IMR-90 (cell line): ENCODE results near the gene ZSWIM8. TPM values are rescaled to one million over a fixed set of nuclear protein-coding genes. Genes with fewer than 3 reads are reported as not detected.

ENCODE experiments used
- ATAC-seq: fragments of 200-7000 bp; cut with Tn5 transposase; 2 replicates; pipeline ENCODE4 v1.9.1; 2020; ENCODE audit warnings: low read depth, mild to moderate bottlenecking, moderate library complexity
- BruUV-seq: library from RNA; stranded (reverse); fragments of 400-500 nt; replicated peaks from 2 replicates; lab custom pipeline; 2021; lab: Mats Ljungman, UMichigan
- CTCF ChIA-PET: fragments of 300-600 bp; formaldehyde crosslinking; extraction: SDS; loops from one replicate; lab custom pipeline; 2021; ENCODE audit warnings: antibody characterized with exemption; lab: Yijun Ruan, JAX
- POLR2A ChIA-PET: fragments of 300-600 bp; sonication (Branson Sonifier 250); formaldehyde crosslinking; loops from one replicate; lab custom pipeline; 2022; ENCODE audit warnings: antibody characterized with exemption; ENCODE audit not compliant: unreplicated experiment; lab: Charles Lee
- DNase-seq: peaks from one replicate; pipeline ENCODE4 v3.0.0; 2013
- H2AFZ ChIP-seq: replicated peaks from 2 replicates; pipeline ENCODE3; 2013; ENCODE audit warnings: low read length, mild to moderate bottlenecking; ENCODE audit not compliant: poor library complexity
- H2AK5ac ChIP-seq: 2 replicates; pipeline ENCODE4 v1.6.1; 2013; ENCODE audit warnings: low read depth, low read length, inconsistent platforms
- H2AK9ac ChIP-seq: replicated peaks from 2 replicates; pipeline ENCODE3; 2013; ENCODE audit warnings: mild to moderate bottlenecking, low read depth, low read length, moderate library complexity; ENCODE audit not compliant: poor library complexity
- H2BK120ac ChIP-seq: 2 replicates; pipeline ENCODE4 v1.6.1; 2013; ENCODE audit warnings: low read depth, low read length, inconsistent platforms
- H2BK15ac ChIP-seq: 3 replicates; pipeline ENCODE4 v1.6.1; 2013; ENCODE audit warnings: low read depth, low read length, inconsistent platforms
- H2BK20ac ChIP-seq: 2 replicates; pipeline ENCODE4 v1.6.1; 2013; ENCODE audit warnings: low read depth, mild to moderate bottlenecking, inconsistent platforms, low read length, moderate library complexity
- H2BK5ac ChIP-seq: 2 replicates; pipeline ENCODE4 v1.6.1; 2013; ENCODE audit warnings: mild to moderate bottlenecking, low read depth, low read length, inconsistent platforms; ENCODE audit not compliant: poor library complexity, severe bottlenecking
- H3K14ac ChIP-seq: replicated peaks from 2 replicates; pipeline ENCODE4 v1.6.1; 2013; ENCODE audit warnings: low read depth, low read length, inconsistent platforms
- H3K18ac ChIP-seq: 2 replicates; pipeline ENCODE4 v1.6.1; 2013; ENCODE audit warnings: low read depth, low read length, control low read depth
- H3K23ac ChIP-seq: 2 replicates; pipeline ENCODE4 v1.6.1; 2013; ENCODE audit warnings: low read depth, low read length, inconsistent platforms
- H3K27ac ChIP-seq: 2 replicates; pipeline ENCODE4 v1.5.1; 2013; ENCODE audit warnings: mild to moderate bottlenecking, control low read depth, low read length; ENCODE audit not compliant: insufficient read depth
- H3K27me3 ChIP-seq: 2 replicates; pipeline ENCODE4 v1.6.1; 2013; ENCODE audit warnings: low read length; ENCODE audit not compliant: control insufficient read depth, insufficient read depth
- H3K36me3 ChIP-seq: 2 replicates; pipeline ENCODE4 v1.6.1; 2013; ENCODE audit warnings: low read length, mixed read lengths; ENCODE audit not compliant: control insufficient read depth, insufficient read depth
- H3K4ac ChIP-seq: 2 replicates; pipeline ENCODE4 v1.6.1; 2013; ENCODE audit warnings: low read depth, low read length, inconsistent platforms
- H3K4me1 ChIP-seq: 2 replicates; pipeline ENCODE4 v1.6.1; 2013; ENCODE audit warnings: low read length, mixed read lengths; ENCODE audit not compliant: control insufficient read depth, insufficient read depth
- H3K4me2 ChIP-seq: 2 replicates; pipeline ENCODE4 v1.6.1; 2013; ENCODE audit warnings: low read depth, mild to moderate bottlenecking, control low read depth, low read length, moderate library complexity
- H3K4me3 ChIP-seq: 2 replicates; pipeline ENCODE4 v1.5.1; 2013; ENCODE audit warnings: low read depth, mild to moderate bottlenecking, control low read depth, low read length, moderate library complexity; ENCODE audit not compliant: insufficient read depth
- H3K56ac ChIP-seq: 2 replicates; pipeline ENCODE4 v1.6.1; 2013; ENCODE audit warnings: low read length, inconsistent platforms; ENCODE audit not compliant: insufficient read depth; ENCODE audit errors: extremely low read depth
- H3K79me1 ChIP-seq, 2 experiments: 2 replicates each; pipeline ENCODE4 v1.6.1; 2013; ENCODE audit warnings: low read length in 2 of 2, inconsistent platforms in 1 of 2, low read depth in 1 of 2
- H3K9ac ChIP-seq: 2 replicates; pipeline ENCODE4 v1.6.1; 2013; ENCODE audit warnings: low read depth, low read length, control low read depth
- H3K9me1 ChIP-seq: 2 replicates; pipeline ENCODE4 v1.6.1; 2013; ENCODE audit warnings: low read length, inconsistent platforms; ENCODE audit not compliant: insufficient read depth
- H3K9me3 ChIP-seq: 2 replicates; pipeline ENCODE4 v1.6.1; 2013; ENCODE audit warnings: low read length; ENCODE audit not compliant: control insufficient read depth, insufficient read depth
- H4K20me1 ChIP-seq: 2 replicates; pipeline ENCODE4 v1.6.1; 2013; ENCODE audit warnings: low read length, inconsistent platforms; ENCODE audit not compliant: insufficient read depth
- H4K5ac ChIP-seq: 2 replicates; pipeline ENCODE4 v1.6.1; 2013; ENCODE audit warnings: mild to moderate bottlenecking, low read depth, low read length, control low read depth
- H4K8ac ChIP-seq, 2 experiments: 2 replicates each; pipeline ENCODE4 v1.6.1; 2013; ENCODE audit warnings: low read depth in 2 of 2, low read length in 2 of 2, control low read depth in 1 of 2, inconsistent platforms in 1 of 2
- H4K91ac ChIP-seq: 2 replicates; pipeline ENCODE4 v1.6.1; 2013; ENCODE audit warnings: low read depth, low read length, inconsistent platforms; ENCODE audit not compliant: insufficient read depth
- BHLHE40 ChIP-seq: fragments of 150-350 bp; IDR thresholded peaks from 2 replicates; pipeline ENCODE4 v1.6.1; 2016; ENCODE audit warnings: mild to moderate bottlenecking, low read depth, low read length
- CEBPB ChIP-seq: IDR thresholded peaks from 2 replicates; pipeline ENCODE4 v1.6.1; 2012; ENCODE audit warnings: low read depth, low read length, improper control_type of control experiment
- CHD1 ChIP-seq: IDR thresholded peaks from 2 replicates; pipeline ENCODE4 v1.6.1; 2012; ENCODE audit warnings: low read depth, low read length, improper control_type of control experiment
- CTCF ChIP-seq: conservative IDR thresholded peaks from 2 replicates; pipeline ENCODE4 v1.5.1; 2012; ENCODE audit warnings: mild to moderate bottlenecking, low read depth, low read length, improper control_type of control experiment
- FOS ChIP-seq: fragments of 150-350 bp; IDR thresholded peaks from 2 replicates; pipeline ENCODE4 v1.6.1; 2016; ENCODE audit warnings: low read depth, low read length
- MAFK ChIP-seq: IDR thresholded peaks from 2 replicates; pipeline ENCODE4 v1.6.1; 2012; ENCODE audit warnings: low read depth, low read length, improper control_type of control experiment
- MAZ ChIP-seq: IDR thresholded peaks from 2 replicates; pipeline ENCODE4 v1.6.1; 2012; ENCODE audit warnings: low read depth, mild to moderate bottlenecking, low read length, improper control_type of control experiment, moderate library complexity, borderline replicate concordance
- MXI1 ChIP-seq: IDR thresholded peaks from 2 replicates; pipeline ENCODE4 v1.6.1; 2012; ENCODE audit warnings: low read depth, mild to moderate bottlenecking, low read length, moderate library complexity, borderline replicate concordance
- NFE2L2 ChIP-seq: fragments of 150-350 bp; IDR thresholded peaks from 2 replicates; pipeline ENCODE4 v1.6.1; 2016; ENCODE audit warnings: low read depth, mild to moderate bottlenecking, low read length
- POLR2A ChIP-seq: IDR thresholded peaks from 2 replicates; pipeline ENCODE4 v1.6.1; 2012; ENCODE audit warnings: mild to moderate bottlenecking, low read depth, low read length
- RAD21 ChIP-seq: IDR thresholded peaks from 2 replicates; pipeline ENCODE4 v1.6.1; 2012; ENCODE audit warnings: low read length, improper control_type of control experiment
- RCOR1 ChIP-seq: IDR thresholded peaks from 2 replicates; pipeline ENCODE4 v1.6.1; 2012; ENCODE audit warnings: mild to moderate bottlenecking, low read length, improper control_type of control experiment; ENCODE audit not compliant: insufficient replicate concordance
- RFX5 ChIP-seq: IDR thresholded peaks from 2 replicates; pipeline ENCODE4 v1.8.0; 2012; ENCODE audit warnings: low read depth, mild to moderate bottlenecking, low read length, moderate library complexity
- SMC3 ChIP-seq: fragments of 150-350 bp; IDR thresholded peaks from 2 replicates; pipeline ENCODE4 v1.6.1; 2016; ENCODE audit warnings: low read depth, mild to moderate bottlenecking, antibody characterized with exemption, low read length, moderate library complexity
- USF2 ChIP-seq: fragments of 150-350 bp; IDR thresholded peaks from 2 replicates; pipeline ENCODE4 v1.6.1; 2017; ENCODE audit warnings: mild to moderate bottlenecking, antibody characterized with exemption, low read length, low read depth
- WGBS, 2 experiments: methylation state at CpG; one replicate each; pipeline versions ENCODE4 v1.1.5 to v1.1.7; 2013; ENCODE audit warnings: missing lambda C conversion rate in 2 of 2; ENCODE audit not compliant: insufficient read length in 1 of 2; ENCODE audit errors: extremely low coverage in 2 of 2; 5-methylcytosine and 5-hydroxymethylcytosine counted together
- dilution Hi-C: fragments of 300-500 bp; cut with HindIII; formaldehyde crosslinking; loops from one replicate; pipeline ENCODE4 v1.14.3; 2018; ENCODE audit warnings: low sequenced_read_pairs; ENCODE audit not compliant: unreplicated experiment
- in situ Hi-C: fragments of 300-500 bp; cut with MboI; formaldehyde crosslinking; loops from 3 replicates; pipeline ENCODE4 v1.14.3; 2019; ENCODE audit warnings: low sequenced_read_pairs, inconsistent platforms, mixed read lengths
- intact Hi-C: fragments of 100-400 bp; cut with micrococcal nuclease; formaldehyde crosslinking; loops from 2 replicates; pipeline ENCODE4 v1.10.0; 2022
- polyA plus RNA-seq, 3 experiments: library from polyadenylated mRNA; depleted of rRNA; stranded (reverse); fragments of >200 nt; gene quantifications; 2 replicates each; pipeline ENCODE4 v1.2.3, GENCODE V29; 2012; ENCODE audit warnings: low replicate concordance in 1 of 3
- total RNA-seq: library from RNA; depleted of rRNA; stranded (reverse); fragments of >200 nt; gene quantifications from 2 replicates; pipeline ENCODE4 v1.2.3, GENCODE V29; 2012
- TF ChIP-seq, protein P1 (sequence below): fragments of 150-350 bp; IDR thresholded peaks from 2 replicates; pipeline ENCODE4 v1.6.1; 2016; ENCODE audit warnings: low read depth, mild to moderate bottlenecking, low read length, moderate library complexity, borderline replicate concordance

Gene ZSWIM8
- total and polyA plus RNA-seq, 2 of the 4 experiments (the other 2 are of a cell fraction) = 16.8 to 103 TPM

- Histone ChIP-seq H3K9me3 (no peaks in the 10 kb centered on the region), H3K4me1 (no peaks in the 10 kb centered on the region), H2AK9ac (no peak overlapping the region), H2BK15ac (no peak overlapping the region), H4K8ac (no peak overlapping the region), H3K27ac (no peak overlapping the region), H3K56ac (no peak overlapping the region), H2BK20ac (no peak overlapping the region), H3K23ac (no peak overlapping the region), H2BK120ac (no peak overlapping the region), H3K9me1 (0 out of 2 replicates have a peak, but pooled peaks cover 7% of the 10 kb centered on the region), H2AK5ac (no peak overlapping the region), H3K79me1 (peaks cover 10 to 19% of the 10 kb centered on the region in 2 experiments; a peak in 3 of 4 replicates), H4K91ac (no peak overlapping the region), H4K5ac (no peak overlapping the region), H4K20me1 (peaks cover 3% of the 10 kb centered on the region; the same call in 1 of the 2 replicates), H3K36me3 (peaks cover 88% of the 10 kb centered on the region), H3K4me3 (no peak overlapping the region), H3K14ac (no peak overlapping the region), H3K9ac (no peak overlapping the region), H3K27me3 (no peaks in the 10 kb centered on the region), H3K18ac (no peak overlapping the region), H2BK5ac (no peak overlapping the region), H2AFZ (no peak overlapping the region), H3K4ac (no peak overlapping the region), H3K4me2 (no peak overlapping the region)
- TF ChIP-seq MAZ = no peak
- TF ChIP-seq RCOR1 = no peak
- no peak for TF ChIP-seq MXI1
- TF ChIP-seq CTCF = no peak
- TF ChIP-seq MAFK = no peak
- TF ChIP-seq CHD1 = no peak
- TF ChIP-seq BHLHE40 = no peak
- no peak for TF ChIP-seq USF2
- TF ChIP-seq NFE2L2 = no peak
- TF ChIP-seq RFX5 = no peak
- no peak for TF ChIP-seq RAD21
- no peak for TF ChIP-seq POLR2A
- no peak for TF ChIP-seq CEBPB
- TF ChIP-seq SMC3 = no peak
- no peak for TF ChIP-seq FOS
- TF ChIP-seq, protein P1, sequence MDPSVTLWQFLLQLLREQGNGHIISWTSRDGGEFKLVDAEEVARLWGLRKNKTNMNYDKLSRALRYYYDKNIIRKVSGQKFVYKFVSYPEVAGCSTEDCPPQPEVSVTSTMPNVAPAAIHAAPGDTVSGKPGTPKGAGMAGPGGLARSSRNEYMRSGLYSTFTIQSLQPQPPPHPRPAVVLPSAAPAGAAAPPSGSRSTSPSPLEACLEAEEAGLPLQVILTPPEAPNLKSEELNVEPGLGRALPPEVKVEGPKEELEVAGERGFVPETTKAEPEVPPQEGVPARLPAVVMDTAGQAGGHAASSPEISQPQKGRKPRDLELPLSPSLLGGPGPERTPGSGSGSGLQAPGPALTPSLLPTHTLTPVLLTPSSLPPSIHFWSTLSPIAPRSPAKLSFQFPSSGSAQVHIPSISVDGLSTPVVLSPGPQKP = no peak
- no peak for DNase-seq
- in situ Hi-C loops (no loop called here), dilution Hi-C loops (no loop called here), intact Hi-C loops (no loop called here)
- WGBS, 2 experiments = 100% methylated on average over 1 of the region's 5 CpGs; no CpG with 5 or more reads in 1 of the 2 experiments
- POLR2A ChIA-PET = no interaction called here
- ATAC-seq = no peak
- BruUV-seq = no TSS peak
- CTCF ChIA-PET = no interaction called here
These were observed 11.4 kb downstream of the ZSWIM8 start for GRCh38 chr10:73796766-73797165.
